ENCODE results near the gene LHX4.

LHX4 gene

DNA sequence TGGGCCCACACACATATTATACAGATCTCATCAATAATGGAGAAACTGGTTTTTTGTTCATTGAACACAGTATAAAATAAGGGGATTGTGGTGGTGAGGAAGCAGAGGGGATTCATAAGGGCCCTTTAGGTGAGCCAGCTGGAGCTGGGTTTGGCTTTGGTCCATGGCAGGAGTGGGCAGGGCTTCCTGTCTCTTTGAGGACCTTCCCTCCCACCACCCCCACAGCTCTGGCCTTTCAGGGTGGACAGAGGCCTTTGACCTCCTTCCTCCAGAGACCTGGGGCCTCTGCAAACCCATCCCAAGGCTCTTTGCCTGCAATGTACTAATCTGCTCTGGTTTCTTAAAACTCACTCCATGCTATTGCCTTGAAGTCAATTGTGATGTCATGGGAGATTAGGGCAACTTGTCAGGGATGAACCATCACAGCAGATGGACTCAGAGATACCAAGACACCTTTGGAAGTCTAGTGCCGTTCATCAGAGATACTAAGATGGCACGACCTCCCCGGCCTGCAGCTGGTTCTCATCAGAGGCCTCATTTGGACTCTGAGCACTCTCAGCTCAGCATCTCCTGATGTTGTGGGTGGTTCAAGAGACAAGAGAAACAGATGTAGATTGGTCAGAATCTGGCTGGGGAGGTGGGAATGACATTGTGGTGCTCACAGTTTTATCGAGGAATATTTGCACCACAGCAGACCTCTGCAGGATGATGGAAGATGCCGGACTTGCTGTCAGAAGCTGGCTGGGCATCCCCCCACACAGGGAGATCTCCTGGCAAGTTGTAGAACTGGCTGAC lies 37.9 kb downstream of the LHX4 start:
- in situ Hi-C loops (cut with MboI; ENCODE audit: low sequenced_read_pairs) = no loop called here

DNA sequence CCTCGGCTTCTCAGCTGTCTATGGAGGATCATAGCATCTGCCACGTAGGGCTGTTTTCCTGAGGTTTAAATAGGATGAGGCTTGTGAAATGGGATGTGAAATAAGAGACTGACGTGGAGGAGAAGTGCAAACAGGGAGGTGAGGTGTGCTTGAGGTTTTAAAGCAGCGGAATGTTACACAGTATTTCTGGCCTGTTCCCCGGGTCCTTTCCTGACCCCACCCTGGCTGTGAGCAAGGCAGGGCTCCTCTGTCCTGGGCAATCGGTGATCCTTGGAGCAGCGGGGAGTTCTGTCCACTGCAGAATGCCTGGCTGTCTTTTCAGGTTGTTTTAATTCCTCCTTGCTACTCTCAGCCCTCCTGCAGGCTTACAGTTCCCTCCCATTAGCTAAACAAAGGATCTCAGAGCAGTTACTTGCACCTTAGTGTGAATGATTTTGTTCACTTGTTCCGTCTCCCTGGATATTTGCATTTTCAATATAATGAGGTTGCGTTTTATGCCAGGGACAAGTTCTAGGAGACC lies 38.6 kb downstream of the LHX4 start:
- in situ Hi-C loops (cut with MboI; ENCODE audit: low sequenced_read_pairs) = no loop called here

DNA sequence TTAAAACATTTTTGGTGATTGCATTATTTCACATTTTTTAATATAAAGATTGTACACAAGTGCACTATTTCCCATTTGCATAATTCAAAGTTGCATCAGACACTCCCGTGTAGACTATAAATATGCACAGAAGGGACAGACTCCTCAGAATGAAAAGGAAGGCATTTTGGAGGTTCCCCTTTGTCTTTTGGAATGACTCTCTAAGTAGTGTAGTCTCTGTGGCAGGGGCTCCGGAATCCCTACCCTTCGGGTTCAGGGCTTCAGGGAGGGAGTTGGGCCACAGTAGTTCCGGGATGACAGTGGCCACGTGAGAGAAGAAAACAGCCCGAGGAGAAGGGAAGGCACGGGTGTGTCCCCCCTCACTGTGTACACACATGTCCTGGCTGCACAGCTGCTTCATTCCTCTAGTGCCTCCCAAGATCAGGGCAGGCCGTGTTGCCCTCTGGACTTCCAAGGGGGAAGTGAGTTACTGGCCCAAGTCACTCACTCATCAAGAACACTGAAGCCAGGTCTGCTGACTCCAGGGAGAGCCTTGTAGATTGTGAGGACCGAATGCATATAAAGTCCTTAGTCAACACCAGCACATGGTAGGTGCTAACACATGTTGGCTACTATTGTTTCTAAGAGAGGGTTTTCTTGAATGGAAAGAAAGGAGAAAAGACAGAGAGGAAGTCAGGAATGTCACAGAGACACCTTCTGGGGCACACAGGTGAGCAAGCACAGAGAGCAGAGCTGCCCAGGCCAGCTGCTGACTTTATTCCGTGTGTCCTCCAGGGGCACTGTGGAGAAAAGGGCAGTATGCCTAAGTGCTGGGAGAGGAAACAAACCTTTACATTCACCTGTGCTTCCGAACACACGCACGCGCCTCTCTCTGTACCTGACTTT lies 39.8 kb downstream of the LHX4 start:
- in situ Hi-C loops (cut with MboI; ENCODE audit: low sequenced_read_pairs) = no loop called here

DNA sequence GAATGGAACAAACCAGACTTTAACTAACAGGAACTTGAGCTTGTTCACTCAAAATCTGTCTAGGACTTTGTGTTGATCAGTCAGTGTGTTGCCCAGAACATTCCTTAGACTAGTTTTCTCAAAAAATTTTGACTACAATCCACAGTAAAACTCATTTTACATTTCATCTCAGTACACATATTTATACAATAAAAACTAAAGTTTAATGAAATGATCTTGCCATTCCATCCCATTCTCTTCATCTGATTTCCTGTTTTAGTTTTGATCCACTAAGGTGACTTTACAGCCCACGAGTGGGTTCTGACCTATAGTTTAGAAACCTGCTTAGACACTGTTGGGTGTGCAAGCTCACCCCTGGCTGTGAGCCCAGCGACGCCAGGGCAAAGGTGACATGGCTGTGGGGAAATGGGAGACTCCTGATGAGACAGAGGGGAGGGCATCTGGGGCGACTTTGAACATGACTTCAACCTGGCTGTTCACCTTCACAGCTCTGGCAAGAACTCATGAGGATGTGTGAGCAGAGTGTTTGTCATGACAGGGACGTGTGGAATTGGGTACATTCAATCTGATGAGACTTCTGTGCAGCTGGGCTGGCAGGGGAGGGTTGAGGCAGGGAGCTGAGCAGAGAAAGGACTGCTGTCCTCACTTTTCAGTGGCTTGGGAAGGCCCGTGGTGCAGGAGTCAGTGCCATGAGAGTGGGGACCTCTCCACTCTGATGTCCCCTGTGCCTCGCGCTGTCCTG lies 40.6 kb downstream of the LHX4 start:
- in situ Hi-C loops (cut with MboI; ENCODE audit: low sequenced_read_pairs) = no loop called here

DNA sequence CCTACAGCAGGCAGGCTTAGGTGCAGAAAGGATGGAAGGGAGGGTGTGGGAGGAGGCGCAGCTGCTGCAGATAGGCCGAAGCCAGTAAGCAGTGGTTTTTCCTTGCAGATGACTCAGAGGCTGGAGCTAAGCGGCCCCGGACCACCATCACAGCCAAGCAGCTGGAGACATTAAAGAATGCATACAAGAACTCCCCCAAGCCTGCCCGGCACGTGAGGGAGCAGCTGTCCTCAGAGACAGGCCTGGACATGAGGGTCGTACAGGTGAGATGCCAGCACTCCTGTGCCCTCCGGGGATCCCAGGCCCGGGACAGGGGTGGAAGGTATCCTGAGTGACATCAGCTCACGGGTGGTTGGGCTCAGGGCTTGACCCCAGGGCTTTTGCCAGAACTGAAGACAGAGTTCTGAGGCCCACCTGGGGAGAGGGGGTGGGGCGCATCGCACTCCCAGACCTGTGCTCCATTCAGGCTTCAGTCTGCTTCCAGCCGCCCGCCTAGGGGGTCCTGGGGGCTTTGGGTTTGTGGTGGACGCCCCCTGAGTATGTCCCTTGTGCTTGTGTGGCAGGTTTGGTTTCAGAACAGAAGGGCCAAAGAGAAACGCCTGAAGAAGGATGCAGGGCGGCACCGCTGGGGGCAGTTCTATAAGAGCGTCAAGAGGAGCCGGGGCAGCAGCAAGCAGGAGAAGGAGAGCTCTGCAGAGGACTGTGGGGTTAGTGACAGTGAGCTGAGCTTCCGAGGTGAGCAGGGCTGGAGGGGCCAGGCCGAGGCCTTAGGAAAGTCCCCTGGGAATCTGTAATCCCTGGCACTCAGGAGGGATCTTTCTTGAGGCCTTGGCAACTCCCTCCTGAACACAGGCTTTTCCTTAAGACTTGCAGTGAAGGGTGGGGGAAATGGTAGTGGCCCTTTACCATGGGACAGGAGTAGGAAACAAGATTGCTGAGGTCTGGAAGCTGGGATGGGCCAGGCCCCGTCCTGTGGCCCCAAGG lies 41.5 kb downstream of the LHX4 start:
- in situ Hi-C loops (cut with MboI; ENCODE audit: low sequenced_read_pairs) = no loop called here

DNA sequence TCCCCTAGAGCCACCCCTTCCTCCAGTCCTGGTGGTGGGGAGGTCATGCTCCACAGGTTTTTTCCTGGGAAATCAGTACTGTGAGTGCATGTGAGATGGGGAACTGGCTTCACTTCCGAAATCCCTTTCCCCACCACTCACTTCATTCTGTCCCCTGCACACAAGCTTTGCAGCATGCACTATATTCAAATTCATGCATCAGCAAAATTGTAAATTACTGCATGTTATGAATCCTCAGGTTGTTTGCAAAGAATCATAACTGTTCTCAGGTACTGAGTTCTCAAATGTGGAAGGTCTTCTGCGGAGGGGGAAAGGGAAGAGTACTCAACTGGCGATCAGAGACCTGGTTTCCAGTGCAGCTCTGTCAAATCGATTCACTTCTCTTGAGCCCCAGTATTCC lies 42.3 kb downstream of the LHX4 start:
- in situ Hi-C loops (cut with MboI; ENCODE audit: low sequenced_read_pairs) = no loop called here

DNA sequence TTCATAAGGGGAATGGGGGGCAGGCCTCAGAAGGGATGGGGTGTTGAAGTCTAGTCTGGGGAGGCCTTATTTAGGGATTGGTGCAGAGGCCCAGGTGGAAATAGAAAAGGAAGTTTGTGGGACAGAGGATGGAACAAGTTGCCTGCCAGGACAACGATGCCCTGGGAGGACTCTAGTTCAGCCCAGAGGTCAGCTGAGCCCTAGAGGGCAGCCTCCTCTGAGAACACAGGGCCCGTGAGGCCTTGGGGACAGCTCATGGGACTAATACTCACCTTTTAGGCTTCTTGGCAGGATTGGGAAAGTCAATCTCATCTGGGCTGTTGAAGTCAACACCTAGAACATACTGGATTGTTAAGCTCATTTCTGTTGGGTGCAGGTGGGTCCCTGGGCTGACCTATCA lies 43.0 kb downstream of the LHX4 start:
- in situ Hi-C loops (cut with MboI; ENCODE audit: low sequenced_read_pairs) = no loop called here

DNA sequence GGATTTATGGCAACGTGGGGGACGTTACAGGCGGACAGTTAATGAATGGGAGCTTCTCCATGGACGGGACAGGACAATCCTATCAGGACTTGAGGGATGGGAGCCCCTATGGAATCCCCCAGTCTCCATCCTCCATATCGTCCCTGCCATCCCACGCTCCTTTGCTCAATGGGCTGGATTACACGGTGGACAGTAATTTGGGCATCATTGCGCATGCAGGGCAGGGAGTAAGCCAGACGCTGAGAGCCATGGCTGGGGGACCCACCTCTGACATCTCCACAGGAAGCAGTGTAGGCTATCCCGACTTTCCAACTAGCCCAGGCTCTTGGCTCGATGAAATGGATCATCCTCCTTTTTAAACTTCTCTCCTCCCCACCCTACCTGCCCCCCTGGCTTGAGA lies 44.2 kb downstream of the LHX4 start:
- in situ Hi-C loops (cut with MboI; ENCODE audit: low sequenced_read_pairs) = no loop called here

DNA sequence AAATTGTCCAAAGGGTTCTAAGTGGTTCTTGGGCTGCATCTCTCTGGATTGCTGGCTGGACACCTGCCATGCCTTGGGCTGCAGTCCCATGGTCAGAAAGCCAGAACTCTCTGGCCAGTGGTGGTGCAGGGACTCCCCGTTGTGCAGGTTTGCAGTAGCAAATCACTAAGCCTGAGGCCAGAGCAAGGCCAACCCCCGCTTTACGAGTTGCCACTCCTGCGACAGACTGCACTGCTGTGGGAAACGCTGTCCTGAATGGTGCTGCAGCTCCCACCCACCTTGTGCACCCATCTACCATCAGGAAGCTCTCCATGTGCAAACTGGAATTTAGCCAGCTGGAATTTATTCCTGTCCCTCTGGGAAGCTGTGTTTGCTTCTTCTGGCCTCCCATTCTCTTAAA lies 45.7 kb downstream of the LHX4 start:
- in situ Hi-C loops (cut with MboI; ENCODE audit: low sequenced_read_pairs) = no loop called here

DNA sequence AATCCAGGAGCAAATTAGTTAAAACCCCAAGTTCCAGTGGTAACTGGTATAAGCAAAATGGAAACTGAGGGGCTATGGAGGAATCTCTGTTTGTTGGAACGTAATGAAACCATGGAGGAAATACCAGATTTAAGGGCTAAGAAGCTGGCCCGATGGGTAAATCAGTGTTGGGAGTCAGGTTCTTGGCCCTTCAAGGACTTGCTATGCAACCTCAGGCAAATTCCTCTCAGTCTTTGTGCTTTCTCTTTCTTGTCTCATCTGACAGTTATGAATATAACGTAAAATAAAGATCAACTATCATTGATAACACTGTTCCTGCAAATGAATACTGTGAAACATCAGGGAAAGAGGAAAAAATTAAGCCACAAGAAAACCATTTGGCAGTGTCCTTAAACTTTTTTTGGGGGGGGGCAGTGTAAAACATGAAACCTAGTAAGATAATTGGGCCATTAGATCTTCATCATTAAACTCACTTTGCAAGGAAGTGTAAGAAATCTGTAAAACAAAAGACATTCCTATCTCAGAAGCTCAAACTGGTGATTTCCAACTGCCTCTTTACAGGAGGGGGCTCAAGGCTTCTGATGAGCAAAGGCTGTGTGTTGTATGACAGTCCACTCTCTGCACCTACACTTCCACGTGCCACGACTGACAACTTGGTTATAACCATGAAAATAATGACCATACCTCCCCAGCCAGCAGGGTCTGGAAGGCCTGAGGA lies 47.6 kb downstream of the LHX4 start:
- in situ Hi-C loops (cut with MboI; ENCODE audit: low sequenced_read_pairs) = no loop called here

DNA sequence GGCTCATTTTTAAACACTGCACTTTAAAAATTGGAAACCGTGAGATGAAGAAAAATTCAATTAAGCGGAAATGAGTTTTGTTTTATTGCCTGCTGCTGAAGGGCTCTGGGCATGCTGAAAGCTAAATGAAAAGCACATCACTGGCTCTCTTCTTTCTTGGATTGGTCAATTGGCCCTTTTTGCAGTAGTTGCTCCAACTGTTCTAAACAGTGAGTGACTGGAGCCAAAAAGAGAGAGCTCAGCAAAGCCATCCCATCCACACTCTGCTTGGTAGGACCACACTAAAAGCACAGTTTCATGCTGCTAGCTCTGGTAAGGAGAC lies 48.1 kb downstream of the LHX4 start:
- in situ Hi-C loops (cut with MboI; ENCODE audit: low sequenced_read_pairs) = no loop called here

DNA sequence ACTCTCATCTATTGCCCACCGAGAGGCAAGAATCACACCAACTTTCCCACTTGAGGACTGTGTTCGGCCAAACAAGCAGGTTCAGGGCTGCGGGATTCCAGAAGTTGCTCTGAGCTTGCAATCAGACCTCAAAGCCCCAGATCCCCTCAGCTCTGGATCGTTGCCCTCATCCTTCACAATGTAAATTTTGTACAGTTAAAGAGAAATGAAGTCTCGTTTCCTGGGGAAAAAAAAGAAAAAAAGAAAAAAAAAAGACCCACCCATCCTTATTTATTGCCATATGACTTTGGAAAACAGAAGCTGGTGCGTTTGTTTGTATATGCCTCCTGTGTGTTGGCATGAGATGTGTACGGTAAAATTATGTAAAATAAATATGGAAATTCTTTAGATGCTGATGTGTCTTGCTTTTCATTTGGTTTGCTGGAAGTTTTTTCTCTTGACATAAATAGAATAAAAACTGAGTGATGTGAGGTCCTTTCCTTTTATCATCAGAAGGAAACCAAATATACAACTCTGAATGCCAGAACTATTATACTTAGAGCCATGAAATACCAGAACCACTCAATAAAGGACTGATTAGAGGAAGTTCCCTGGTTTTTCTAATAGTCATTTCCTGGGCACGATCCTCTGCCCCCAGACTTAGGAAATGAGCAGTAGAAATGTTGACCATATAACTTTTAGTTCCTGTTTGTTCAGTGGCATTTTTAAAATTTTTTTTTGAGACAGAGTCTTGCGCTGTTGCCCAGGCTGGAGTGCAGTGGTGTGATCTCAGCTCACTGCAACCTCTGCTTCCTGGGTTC lies 48.7 kb downstream of the LHX4 start:
- in situ Hi-C loops (cut with MboI; ENCODE audit: low sequenced_read_pairs) = no loop called here

DNA sequence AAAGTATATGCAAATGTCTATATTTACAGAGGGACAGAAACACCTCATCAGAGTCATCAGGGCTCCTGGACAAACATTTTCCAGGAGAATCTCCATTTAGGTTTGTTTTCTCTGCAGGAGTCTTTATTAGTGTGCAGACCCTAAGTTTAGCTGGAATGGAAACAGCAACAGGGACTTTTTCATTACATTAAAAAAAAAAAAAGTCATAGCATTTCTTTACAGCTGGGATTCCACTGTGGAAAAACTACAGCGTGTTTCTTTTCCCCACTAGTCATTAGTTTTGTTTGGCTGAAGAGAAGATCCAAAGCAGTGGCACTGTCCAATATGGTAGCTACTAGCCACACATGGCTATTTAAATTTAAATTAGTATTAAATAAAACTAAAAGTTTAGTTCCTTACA lies 49.6 kb downstream of the LHX4 start:
- in situ Hi-C loops (cut with MboI; ENCODE audit: low sequenced_read_pairs) = no loop called here

DNA sequence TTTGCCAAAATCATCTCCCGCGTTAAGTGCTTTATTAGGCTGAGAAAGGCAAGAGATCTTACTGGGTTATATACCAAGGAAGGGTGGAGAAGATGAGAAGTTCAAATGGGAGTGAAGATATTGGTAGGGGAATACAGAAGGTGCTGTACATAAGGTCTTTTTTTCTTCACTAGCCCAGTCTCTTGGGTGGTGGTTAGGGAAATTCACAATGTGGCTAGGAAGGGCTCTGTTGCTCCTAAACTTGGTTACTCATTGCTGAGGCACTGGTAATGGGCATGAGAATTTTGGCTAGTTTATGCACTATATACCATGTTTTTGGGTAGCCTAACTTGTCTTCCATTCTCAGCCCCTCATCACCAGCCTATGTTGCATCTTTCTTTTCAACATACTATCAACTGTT lies 50.6 kb downstream of the LHX4 start:
- in situ Hi-C loops (cut with MboI; ENCODE audit: low sequenced_read_pairs) = no loop called here

DNA sequence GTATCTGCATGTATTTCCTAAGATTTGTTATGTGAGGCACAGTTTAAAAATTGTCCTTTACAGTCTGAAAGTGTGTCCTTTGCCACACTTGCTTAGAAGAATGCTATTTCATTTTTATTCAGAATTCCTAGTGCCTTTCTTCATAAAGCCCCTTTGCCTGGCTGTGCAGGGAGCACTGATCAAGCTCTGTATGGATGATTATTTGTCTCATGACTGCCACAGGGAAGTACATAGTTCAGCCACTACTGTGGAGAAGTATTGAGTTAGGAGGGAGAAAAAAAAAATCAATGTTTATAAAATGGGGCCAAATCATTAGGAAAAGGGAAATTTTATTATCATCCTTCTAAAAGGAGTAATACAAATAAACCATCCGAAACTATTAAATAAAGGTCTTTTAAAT lies 51.4 kb downstream of the LHX4 start:
- in situ Hi-C loops (cut with MboI; ENCODE audit: low sequenced_read_pairs) = no loop called here

DNA sequence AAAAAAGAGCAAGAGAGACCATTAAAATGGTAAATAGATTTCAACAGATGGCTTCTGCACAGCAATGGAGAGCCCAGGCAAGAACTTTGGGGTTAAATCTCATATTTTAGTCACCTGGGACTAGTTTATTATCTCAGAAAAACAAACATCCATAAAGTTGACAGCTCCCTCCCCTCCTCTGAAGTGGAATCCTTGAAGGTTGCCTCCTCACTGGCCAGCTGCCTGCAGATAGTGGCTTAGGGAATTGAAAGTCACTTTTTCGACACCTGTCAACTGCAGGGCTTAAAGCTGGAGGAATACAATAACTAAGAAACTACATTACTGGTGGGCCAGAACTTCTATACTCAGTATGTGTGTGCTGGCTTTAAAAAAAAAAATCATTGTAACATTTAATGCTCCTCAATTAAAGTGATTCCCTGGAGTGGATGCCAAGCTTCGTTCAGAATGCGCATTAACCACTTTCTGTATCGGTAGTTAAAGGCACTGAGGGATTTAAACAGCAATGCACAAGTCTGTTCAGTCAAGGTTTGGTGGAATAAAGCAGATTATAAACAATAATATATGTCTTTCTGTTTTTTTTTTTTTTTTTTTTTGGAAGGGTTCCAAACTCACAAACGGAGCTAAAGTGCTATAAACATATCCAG lies 52.5 kb downstream of the LHX4 start:
- in situ Hi-C loops (cut with MboI; ENCODE audit: low sequenced_read_pairs) = no loop called here

DNA sequence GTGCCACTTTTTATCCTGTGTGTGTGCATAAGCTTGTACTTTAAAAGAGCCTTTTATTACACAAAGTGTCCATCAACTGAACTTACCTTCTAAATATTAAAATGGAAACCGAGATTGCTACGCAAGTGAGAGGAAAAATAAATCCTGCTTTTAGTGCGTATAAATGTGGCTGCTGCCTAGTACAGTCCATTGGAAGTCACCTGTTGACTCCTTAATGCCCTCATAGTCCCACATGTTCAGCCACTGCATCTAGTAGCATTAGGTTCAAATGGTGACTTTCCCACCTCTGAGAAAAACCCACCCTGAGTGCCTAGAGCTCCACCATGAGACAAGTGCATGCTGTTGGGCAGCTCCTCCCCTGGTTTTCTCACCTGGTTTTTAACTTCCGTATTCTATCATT lies 53.0 kb downstream of the LHX4 start:
- in situ Hi-C loops (cut with MboI; ENCODE audit: low sequenced_read_pairs) = no loop called here

DNA sequence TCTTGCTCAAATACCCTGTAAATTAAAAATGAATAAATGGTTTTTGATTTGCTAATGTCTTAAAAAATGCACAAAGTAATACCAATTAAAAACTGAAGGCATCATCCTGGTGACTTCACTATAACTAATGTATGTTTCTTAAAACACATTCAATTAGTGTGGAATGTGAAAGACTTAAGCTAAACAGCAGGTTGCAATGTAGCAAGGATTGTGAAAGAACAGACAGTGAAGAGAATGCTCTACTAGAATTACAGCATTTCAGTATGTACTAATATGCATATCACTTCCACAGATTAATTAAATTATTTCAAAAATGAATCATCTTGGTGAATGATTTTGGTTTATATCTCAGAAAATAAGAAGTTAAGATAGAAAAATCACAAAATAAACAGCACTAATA lies 56.4 kb downstream of the LHX4 start:
- in situ Hi-C loops (cut with MboI; ENCODE audit: low sequenced_read_pairs) = no loop called here

Data from HL-60/S4 (cell line).